PFSK-1 (cell line): ENCODE data around the gene LCN1.

Experiments
- POLR2AphosphoS5 ChIP-seq: IDR thresholded peaks from 2 replicates; pipeline ENCODE4 v1.6.1; 2012; ENCODE audit warnings: low read depth, mild to moderate bottlenecking, control low read depth, low read length, moderate library complexity
- REST ChIP-seq, 2 experiments: IDR thresholded peaks; 2 replicates each; pipeline versions ENCODE4 v1.6.1 to v1.8.0; 2011 to 2012; ENCODE audit warnings: low read depth in 2 of 2, low read length in 2 of 2, control low read depth in 1 of 2, inconsistent platforms in 1 of 2, mild to moderate bottlenecking in 1 of 2, moderate library complexity in 1 of 2; ENCODE audit not compliant: insufficient read depth in 1 of 2
- SIN3A ChIP-seq: IDR thresholded peaks from 2 replicates; pipeline ENCODE4 v1.6.1; 2012; ENCODE audit warnings: mild to moderate bottlenecking, low read length, moderate library complexity, borderline replicate concordance; ENCODE audit not compliant: insufficient read depth
- TAF1 ChIP-seq: IDR thresholded peaks from 2 replicates; pipeline ENCODE4 v1.6.1; 2012; ENCODE audit warnings: low read length, control low read depth, borderline replicate concordance; ENCODE audit not compliant: insufficient read depth

GRCh38 chr9:135533113-135533512 is 11.9 kb downstream of the LCN1 start:
- TF ChIP-seq POLR2AphosphoS5 (no peak), TAF1 (no peak), REST (IDR thresholded peaks at IDR 0.05; ENCODE audit: insufficient read depth in 1 of 2, low read depth in 2 of 2, low read length in 2 of 2) (no peak), SIN3A (no peak)
